Common myeloid progenitor, CD34-positive (primary cell): ENCODE results near the gene LRMDA.

Experiments used
- CTCF ChIA-PET: fragments of 350-600 bp; sonication (Branson Sonifier 250); formaldehyde crosslinking; loops from one replicate; lab custom pipeline; 2021; ENCODE audit warnings: antibody characterized with exemption; lab: Charles Lee
- POLR2A ChIA-PET: fragments of 350-600 bp; sonication (Branson Sonifier 250); formaldehyde crosslinking; loops from one replicate; lab custom pipeline; 2021; ENCODE audit warnings: antibody characterized with exemption; lab: Charles Lee
- DNase-seq, 3 donors: peaks; one replicate each; pipeline versions ENCODE4 v3.0.0 to v3.0.0-alpha.2; 2013
- H3K27ac ChIP-seq, 2 experiments: 1 replicate in 1 of 2; 2 replicates in 1 of 2; pipeline ENCODE4 v1.7.0; 2013; ENCODE audit warnings: inconsistent platforms in 2 of 2, low read length in 2 of 2, mild to moderate bottlenecking in 2 of 2, low read depth in 1 of 2, moderate library complexity in 1 of 2; ENCODE audit not compliant: severe bottlenecking in 2 of 2, insufficient read depth in 1 of 2, poor library complexity in 1 of 2
- H3K27me3 ChIP-seq, 5 experiments: replicated peaks in 2 of 5; 1 replicate in 3 of 5; 2 replicates in 2 of 5; pipeline versions ENCODE4 v1.6.1 to v1.7.0; 2013; ENCODE audit warnings: low read length in 4 of 5, mild to moderate bottlenecking in 2 of 5, moderate library complexity in 2 of 5, inconsistent platforms in 1 of 5; ENCODE audit not compliant: insufficient read depth in 5 of 5, control insufficient read depth in 4 of 5
- H3K36me3 ChIP-seq, 4 experiments: 1 replicate in 2 of 4; 2 replicates in 2 of 4; pipeline versions ENCODE4 v1.6.1 to v1.7.0; 2013; ENCODE audit warnings: low read length in 3 of 4, control low read depth in 1 of 4, mild to moderate bottlenecking in 1 of 4; ENCODE audit not compliant: control insufficient read depth in 4 of 4, insufficient read depth in 4 of 4
- H3K4me1 ChIP-seq, 4 experiments: 1 replicate in 3 of 4; 2 replicates in 1 of 4; pipeline versions ENCODE4 v1.6.1 to v1.7.1; 2013; ENCODE audit warnings: low read length in 3 of 4, mild to moderate bottlenecking in 3 of 4, control low read depth in 1 of 4, inconsistent platforms in 1 of 4, moderate library complexity in 1 of 4; ENCODE audit not compliant: control insufficient read depth in 4 of 4, insufficient read depth in 4 of 4; ENCODE audit errors: control extremely low read depth in 1 of 4
- H3K4me3 ChIP-seq, 7 experiments: 1 replicate in 4 of 7; 2 replicates in 3 of 7; pipeline versions ENCODE4 v1.5.1 to v1.7.0; 2013; ENCODE audit warnings: mild to moderate bottlenecking in 7 of 7, low read length in 6 of 7, moderate library complexity in 6 of 7, inconsistent platforms in 2 of 7, low read depth in 2 of 7, control low read depth in 1 of 7; ENCODE audit not compliant: insufficient read depth in 4 of 7, control insufficient read depth in 1 of 7; ENCODE audit errors: extremely low read depth in 1 of 7
- H3K9me3 ChIP-seq, 5 experiments: 1 replicate in 4 of 5; 2 replicates in 1 of 5; pipeline versions ENCODE4 v1.6.1 to v1.7.1; 2013; ENCODE audit warnings: low read length in 4 of 5, mild to moderate bottlenecking in 2 of 5, inconsistent platforms in 1 of 5, low read depth in 1 of 5, moderate library complexity in 1 of 5; ENCODE audit not compliant: control insufficient read depth in 4 of 5, insufficient read depth in 2 of 5; ENCODE audit errors: control extremely low read depth in 1 of 5
- WGBS: methylation state at CpG from one replicate; pipeline ENCODE4 v1.1.5; 2013; ENCODE audit not compliant: insufficient coverage; 5-methylcytosine and 5-hydroxymethylcytosine counted together

LRMDA gene

GRCh38 chr10:75647675-75648074 lies 216.3 kb downstream of the LRMDA start:
- Histone ChIP-seq H3K4me3 (no peak overlapping the region), H3K27me3 (no peaks in the 10 kb centered on the region), H3K27ac (no peak overlapping the region), H3K4me1 (peaks cover 3 to 18% (median 9%) of the 10 kb centered on the region in 4 experiments), H3K36me3 (no peaks in the 10 kb centered on the region), H3K9me3 (no peaks in the 10 kb centered on the region)
- CTCF ChIA-PET = no interaction called here
- WGBS = 100% methylated on average over 1 of the region's 3 CpGs
- POLR2A ChIA-PET = no interaction called here
- DNase-seq = no peak

GRCh38 chr10:75648351-75648750 lies 216.9 kb downstream of the LRMDA start:
- Histone ChIP-seq H3K9me3 (no peaks in the 10 kb centered on the region), H3K36me3 (no peaks in the 10 kb centered on the region), H3K27me3 (no peaks in the 10 kb centered on the region), H3K27ac (no peak overlapping the region), H3K4me3 (peak overlapping the region in 1 of 7 experiments; percentile 19), H3K4me1 (peaks cover 3 to 18% (median 9%) of the 10 kb centered on the region in 4 experiments)
- DNase-seq = peak in 1 of 3 donors; percentile 19
- ChIA-PET POLR2A (no interaction called here), CTCF (no interaction called here)
- 75% methylated on average over 2 of the region's 3 CpGs for WGBS

- H3K9me3 ChIP-seq = no peaks in the 10 kb centered on the region
- peaks cover 3 to 18% (median 9%) of the 10 kb centered on the region in 4 experiments for H3K4me1 ChIP-seq
- 83% methylated on average over 1 of the region's 2 CpGs for WGBS
- no peaks in the 10 kb centered on the region for H3K27me3 ChIP-seq
- ChIA-PET POLR2A (no interaction called here), CTCF (no interaction called here)
- H3K27ac ChIP-seq = no peak overlapping the region
- DNase-seq = peak in 1 of 3 donors; percentile 7
- no peaks in the 10 kb centered on the region for H3K36me3 ChIP-seq
- peak overlapping the region in 1 of 7 experiments; percentile 19 for H3K4me3 ChIP-seq
Observed at GRCh38 chr10:75648854-75649253, 217.4 kb downstream of the LRMDA start.

GRCh38 chr10:75649466-75649865 lies 218.0 kb downstream of the LRMDA start:
- CTCF ChIA-PET = no interaction called here
- peaks cover 3 to 18% (median 9%) of the 10 kb centered on the region in 4 experiments for H3K4me1 ChIP-seq
- peak in 1 of 3 donors; percentile 22 for DNase-seq
- H3K9me3 ChIP-seq = no peaks in the 10 kb centered on the region
- no peak overlapping the region for H3K4me3 ChIP-seq
- H3K27ac ChIP-seq = no peak overlapping the region
- no peaks in the 10 kb centered on the region for H3K27me3 ChIP-seq
- no CpG with 5 or more reads among the region's 1 CpG for WGBS
- H3K36me3 ChIP-seq = no peaks in the 10 kb centered on the region
- POLR2A ChIA-PET = interaction anchor here (0.6 kb wide), 1 partner anchor 94 kb away, joined by 3 read pairs; no protein-coding TSS in a partner anchor

- DNase-seq = no peak
- Histone ChIP-seq H3K27ac (no peak overlapping the region), H3K9me3 (no peaks in the 10 kb centered on the region), H3K36me3 (no peaks in the 10 kb centered on the region), H3K27me3 (no peaks in the 10 kb centered on the region), H3K4me1 (peaks cover 3 to 18% (median 9%) of the 10 kb centered on the region in 4 experiments), H3K4me3 (no peak overlapping the region)
- ChIA-PET CTCF (interaction anchor here (0.8 to 1.2 kb wide), 2 partner anchors 157 to 653 kb away, joined by 3 read pairs; no protein-coding TSS in a partner anchor), POLR2A (no interaction called here)
- WGBS = 93% methylated on average over 2 of the region's 4 CpGs
Observed at GRCh38 chr10:75650648-75651047, 219.2 kb downstream of the LRMDA start.

DNA sequence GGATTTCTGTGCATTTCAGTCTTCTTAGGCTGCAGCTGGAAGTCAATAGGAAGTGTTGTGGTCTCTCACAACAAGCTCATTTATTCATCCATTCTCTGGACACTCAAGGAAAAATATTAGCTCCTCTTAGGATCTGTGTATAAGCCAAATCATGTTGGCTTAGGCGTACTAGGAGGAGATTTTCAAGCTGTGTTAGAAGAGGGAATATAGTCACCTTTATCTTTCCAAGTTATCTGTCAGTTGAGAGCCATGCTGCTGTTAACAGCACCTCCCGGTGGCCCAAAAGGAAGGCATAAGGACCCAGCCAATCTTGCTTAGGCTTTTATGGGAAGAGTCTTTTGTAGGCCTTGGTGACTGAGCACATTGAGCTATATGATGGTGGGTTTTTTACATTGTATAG lies 220.0 kb downstream of the LRMDA start:
- no peak overlapping the region for H3K4me3 ChIP-seq
- CTCF ChIA-PET = interaction anchor here (0.8 to 1.2 kb wide), 3 partner anchors 158 to 652 kb away, joined by 3 read pairs; partner anchors contain the start of gene ZNF503
- H3K4me1 ChIP-seq = peaks cover 3 to 18% (median 9%) of the 10 kb centered on the region in 4 experiments
- no peaks in the 10 kb centered on the region for H3K27me3 ChIP-seq
- POLR2A ChIA-PET = no interaction called here
- 100% methylated on average over 2 of the region's 2 CpGs for WGBS
- H3K9me3 ChIP-seq = no peaks in the 10 kb centered on the region
- no peak overlapping the region for H3K27ac ChIP-seq
- DNase-seq = peak in 1 of 3 donors; percentile 18
- H3K36me3 ChIP-seq = no peaks in the 10 kb centered on the region

GRCh38 chr10:75652146-75652740 lies 220.8 kb downstream of the LRMDA start:
- 97% methylated on average over 5 of the region's 5 CpGs for WGBS

More at GRCh38 chr10:75652146-75652740, 220.8 kb downstream of the LRMDA start:
- CTCF ChIA-PET = interaction anchor here (0.9 kb wide), 1 partner anchor 251 kb away, joined by 3 read pairs; the partner anchor contains the start of gene ZNF503
- DNase-seq = peak in 1 of 3 donors; percentile 30
- POLR2A ChIA-PET = interaction anchor here (0.7 kb wide), 1 partner anchor 104 kb away, joined by 3 read pairs; no protein-coding TSS in a partner anchor
- no peak overlapping the region for H3K4me3 ChIP-seq
- no peaks in the 10 kb centered on the region for H3K27me3 ChIP-seq
- H3K36me3 ChIP-seq = no peaks in the 10 kb centered on the region
- no peak overlapping the region for H3K27ac ChIP-seq
- H3K9me3 ChIP-seq = no peaks in the 10 kb centered on the region
- peaks cover 3 to 18% (median 9%) of the 10 kb centered on the region in 4 experiments for H3K4me1 ChIP-seq
